AG09309 (cell line): ENCODE results near the gene PITPNB.

Experiments used
- DNase-seq: peaks from one replicate; pipeline ENCODE4 v3.0.0-alpha.2; 2010; ENCODE audit warnings: low read depth
- H3K4me3 ChIP-seq: 2 replicates; pipeline ENCODE4 v1.5.1; 2011; ENCODE audit warnings: mild to moderate bottlenecking, low read depth, low read length, moderate library complexity; ENCODE audit not compliant: control insufficient read depth
- CTCF ChIP-seq: IDR thresholded peaks from 2 replicates; pipeline ENCODE4 v1.5.1; 2011; ENCODE audit warnings: mild to moderate bottlenecking, low read depth, low read length, inconsistent platforms; ENCODE audit not compliant: insufficient read depth, control insufficient read depth; ENCODE audit errors: missing control alignments

Gene PITPNB

DNA sequence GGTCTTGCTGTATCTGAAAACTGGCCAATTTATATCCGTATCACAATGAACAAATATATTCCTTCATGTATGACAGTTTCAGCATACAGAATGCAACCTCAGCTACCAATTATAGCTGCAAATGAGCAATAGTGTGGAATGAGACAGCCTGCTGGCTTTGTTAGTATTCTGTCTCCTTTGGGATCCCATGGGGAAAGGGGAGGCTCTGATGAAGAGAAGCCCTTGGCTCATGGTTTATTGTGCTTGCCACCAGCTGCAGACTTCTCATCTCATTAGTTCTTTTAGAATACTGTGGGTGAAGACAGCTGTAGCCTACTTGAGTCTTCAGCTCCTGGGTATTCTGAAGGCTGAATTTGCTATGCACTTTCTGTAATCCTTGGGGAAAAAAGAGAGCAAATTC is 42.4 kb downstream of the PITPNB start:
- H3K4me3 ChIP-seq: no peak overlapping the region
- no peak for DNase-seq
- TF ChIP-seq CTCF: no peak

DNA sequence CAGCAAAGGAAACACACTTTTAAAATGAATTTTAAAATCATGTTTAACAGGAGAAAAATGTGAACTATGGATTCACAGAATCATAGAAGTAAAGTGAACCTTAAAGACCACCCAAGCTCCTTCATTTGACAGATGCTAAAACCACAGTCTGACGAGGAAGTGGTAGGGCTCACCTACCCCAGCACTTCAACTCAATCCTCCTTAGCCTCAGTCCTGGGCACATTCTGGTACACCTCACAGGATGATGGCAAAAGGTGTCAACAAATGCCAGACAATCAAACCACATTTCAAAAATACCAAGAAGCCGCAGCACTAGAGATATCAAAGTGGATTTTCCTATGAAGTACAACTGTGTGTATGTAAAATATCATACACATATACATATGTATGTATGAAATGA is 43.1 kb downstream of the PITPNB start:
- no peak overlapping the region for H3K4me3 ChIP-seq
- DNase-seq: no peak
- no peak for TF ChIP-seq CTCF

- no peak for TF ChIP-seq CTCF
These were observed 44.3 kb downstream of the PITPNB start for GRCh38 chr22:27874764-27875163.

DNA sequence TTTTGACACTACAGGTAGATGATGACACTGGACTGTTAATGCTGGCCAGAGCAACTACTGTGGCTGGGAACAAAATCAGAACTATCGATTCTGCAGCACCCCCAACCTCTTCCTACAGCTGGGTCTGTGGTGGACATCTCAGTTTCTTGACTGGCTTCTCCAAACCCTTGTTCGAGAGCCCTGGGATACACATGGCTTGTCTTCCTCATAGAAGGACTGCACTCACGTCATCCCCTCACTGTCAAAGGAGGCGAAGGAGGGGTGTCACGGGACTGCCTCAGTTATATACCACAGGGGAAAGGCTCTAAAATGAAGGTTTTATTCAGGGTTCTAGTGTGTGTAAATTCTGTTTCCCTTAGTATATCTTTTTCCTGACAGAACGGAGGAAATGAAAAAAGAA is 44.9 kb downstream of the PITPNB start:
- no peak overlapping the region for H3K4me3 ChIP-seq
- TF ChIP-seq CTCF: no peak
- DNase-seq: no peak

More at GRCh38 chr22:27874764-27875163, 44.3 kb downstream of the PITPNB start:
- H3K4me3 ChIP-seq: no peak overlapping the region
- no peak for DNase-seq

DNA sequence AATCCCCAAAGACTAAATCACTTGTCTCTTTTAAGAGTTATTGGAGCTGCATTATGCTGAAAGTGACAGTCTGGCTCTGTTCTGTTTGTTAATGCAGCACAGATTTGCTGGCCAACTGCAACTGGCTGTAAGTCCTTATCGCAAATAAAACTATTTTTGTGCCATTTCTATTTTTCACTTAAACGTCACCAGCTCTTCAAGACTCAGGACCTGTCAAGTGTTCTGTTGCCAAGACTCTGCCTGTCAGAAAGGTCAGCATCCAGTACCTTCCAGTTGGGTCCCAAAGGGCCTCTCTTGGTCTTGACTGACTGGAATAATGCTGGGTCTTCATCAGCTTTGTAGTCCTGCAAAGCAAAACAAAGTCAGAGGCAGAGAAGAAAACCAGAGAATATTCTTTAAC is 45.6 kb downstream of the PITPNB start:
- no peak for TF ChIP-seq CTCF
- DNase-seq: no peak
- no peak overlapping the region for H3K4me3 ChIP-seq

GRCh38 chr22:27872488-27872887 is 46.6 kb downstream of the PITPNB start:
- no peak for TF ChIP-seq CTCF
- no peak overlapping the region for H3K4me3 ChIP-seq
- no peak for DNase-seq
